HepG2 (cell line): Measurements from ENCODE around the gene SLC2A11. TPM values are rescaled to one million over a fixed set of nuclear protein-coding genes. Genes with fewer than 3 reads are reported as not detected.
A peak's percentile ranks its signal among the peaks of the same experiment; 100 is the strongest.

Experiments used
- ATAC-seq: fragments of 200-7000 bp; cut with Tn5 transposase; 3 replicates; pipeline ENCODE4 v1.9.1; 2020; ENCODE audit warnings: mild to moderate bottlenecking, moderate library complexity
- BruUV-seq: library from RNA; stranded (reverse); fragments of 400-500 nt; replicated peaks from 2 replicates; lab custom pipeline; 2021; lab: Mats Ljungman, UMichigan
- CTCF ChIA-PET: fragments of 300-600 bp; formaldehyde crosslinking; extraction: SDS; loops from one replicate; lab custom pipeline; 2021; ENCODE audit warnings: low total read pairs, inconsistent platforms, low intra/inter-chr PET ratio; lab: Yijun Ruan, JAX
- POLR2A ChIA-PET: fragments of 350-600 bp; sonication (Branson Sonifier 250); formaldehyde crosslinking; loops from one replicate; lab custom pipeline; 2020; ENCODE audit warnings: antibody characterized with exemption, inconsistent platforms; lab: Yijun Ruan, JAX
- DNase-seq: peaks from one replicate; pipeline ENCODE4 v3.0.0-alpha.2; 2015; ENCODE audit warnings: low spot score
- FAIRE-seq: peaks from 3 replicates; lab custom pipeline; 2011; peaks lifted over from hg19 to GRCh38; lab: Jason Lieb, UNC
- H2AFZ ChIP-seq: one replicate; pipeline ENCODE4 v1.6.1; 2011; ENCODE audit warnings: low read length, inconsistent platforms
- H3K27ac ChIP-seq: fragments of 300-600 bp; 3 replicates; pipeline ENCODE4 v1.8.0; 2011; ENCODE audit warnings: mixed run types, mild to moderate bottlenecking, mixed read lengths, low read length, inconsistent platforms; ENCODE audit not compliant: insufficient read depth; ENCODE audit errors: extremely low read length
- H3K27me3 ChIP-seq, 2 experiments: fragments of 200-600 bp in 1 of 2; 2 replicates in 1 of 2; 3 replicates in 1 of 2; pipeline versions ENCODE4 v1.6.0 to v1.8.0; 2011; ENCODE audit warnings: low read length in 2 of 2, mild to moderate bottlenecking in 2 of 2, moderate library complexity in 2 of 2, inconsistent platforms in 1 of 2; ENCODE audit not compliant: insufficient read depth in 2 of 2, control insufficient read depth in 1 of 2
- H3K36me3 ChIP-seq, 2 experiments: fragments of 200-600 bp in 1 of 2; replicated peaks in 1 of 2; 2 replicates in 1 of 2; 3 replicates in 1 of 2; pipeline versions ENCODE4 v1.5.1 to v1.8.0; 2011; ENCODE audit warnings: low read length in 2 of 2, inconsistent platforms in 1 of 2; ENCODE audit not compliant: insufficient read depth in 2 of 2, control insufficient read depth in 1 of 2
- H3K4me1 ChIP-seq: 2 replicates; pipeline ENCODE4 v1.5.1; 2012; ENCODE audit warnings: low read length, inconsistent platforms; ENCODE audit not compliant: insufficient read depth
- H3K4me2 ChIP-seq: 2 replicates; pipeline ENCODE4 v1.6.0; 2011; ENCODE audit warnings: low read depth, low read length, inconsistent platforms
- H3K4me3 ChIP-seq, 3 experiments: fragments of 200-600 bp in 1 of 3; sonication (generic), shearing (Covaris generic) in 1 of 3; replicated peaks in 1 of 3; 2 replicates each; pipeline ENCODE4 v1.5.1; 2011 to 2016; ENCODE audit warnings: low read length in 3 of 3, inconsistent platforms in 2 of 3, low read depth in 2 of 3, mild to moderate bottlenecking in 2 of 3, control low read depth in 1 of 3, mixed read lengths in 1 of 3; ENCODE audit not compliant: insufficient read depth in 1 of 3
- H3K79me2 ChIP-seq: one replicate; pipeline ENCODE4 v1.6.1; 2011; ENCODE audit warnings: low read length, inconsistent platforms; ENCODE audit not compliant: insufficient read depth
- H3K9ac ChIP-seq: 2 replicates; pipeline ENCODE4 v1.6.0; 2011; ENCODE audit warnings: mild to moderate bottlenecking, low read depth, low read length, inconsistent platforms; ENCODE audit not compliant: insufficient read depth
- H3K9me3 ChIP-seq: 2 replicates; pipeline ENCODE4 v1.5.1; 2012; ENCODE audit warnings: mild to moderate bottlenecking, low read length
- H4K20me1 ChIP-seq: 2 replicates; pipeline ENCODE4 v1.6.0; 2011; ENCODE audit warnings: inconsistent platforms, mild to moderate bottlenecking, low read length, moderate library complexity; ENCODE audit not compliant: insufficient read depth
- CEBPG ChIP-seq: IDR thresholded peaks from 2 replicates; pipeline ENCODE4 v1.6.1; 2016
- MED1 ChIP-seq: sonication (generic); formaldehyde crosslinking; IDR thresholded peaks from 2 replicates; pipeline ENCODE4 v1.4.0; 2020; ENCODE audit warnings: missing genetic modification reagents
- POLR2G ChIP-seq: fragments of 200-400 bp; formaldehyde crosslinking; IDR thresholded peaks from 2 replicates; pipeline ENCODE4 v1.6.1; 2018; ENCODE audit warnings: mild to moderate bottlenecking, low read depth, low read length, moderate library complexity
- SKIL ChIP-seq: sonication (generic); formaldehyde crosslinking; IDR thresholded peaks from 2 replicates; pipeline ENCODE4 v1.8.0; 2022; ENCODE audit warnings: missing genetic modification reagents, mild to moderate bottlenecking, moderate library complexity, borderline replicate concordance
- ZNF687 ChIP-seq: sonication (generic); formaldehyde crosslinking; IDR thresholded peaks from 2 replicates; pipeline ENCODE4 v1.5.1; 2020; ENCODE audit warnings: mild to moderate bottlenecking, missing genetic modification reagents, moderate library complexity
- ZNF710 ChIP-seq: sonication (generic); formaldehyde crosslinking; IDR thresholded peaks from 2 replicates; pipeline ENCODE4 v1.5.0; 2020; ENCODE audit warnings: mild to moderate bottlenecking, missing genetic modification reagents, borderline replicate concordance
- ZNF770 ChIP-seq: sonication (generic); formaldehyde crosslinking; IDR thresholded peaks from 2 replicates; pipeline ENCODE4 v1.5.0; 2020; ENCODE audit warnings: mild to moderate bottlenecking, missing genetic modification reagents
- WGBS: methylation state at CpG from one replicate; pipeline ENCODE4 v1.1.6; 2017; ENCODE audit warnings: low lambda C conversion rate; 5-methylcytosine and 5-hydroxymethylcytosine counted together
- in situ Hi-C: cut with HindIII; loops from 2 replicates; pipeline ENCODE4 v1.10.0; 2017; ENCODE audit warnings: low pct_unique_long_range_greater_than_20kb; ENCODE audit not compliant: extremely low pct_ligation_motif_present
- intact Hi-C: fragments of 100-400 bp; cut with micrococcal nuclease; formaldehyde crosslinking; loops from one replicate; pipeline ENCODE4 v1.10.0; 2022; ENCODE audit not compliant: unreplicated experiment
- polyA plus RNA-seq, 8 experiments: library from polyadenylated mRNA; depleted of rRNA in 3 of 8; stranded (reverse) in 7 of 8; unstranded in 1 of 8; fragments of >200 nt; fragmentation: Illumina TruSeq in 4 of 8; extraction: Trizol in 4 of 8; gene quantifications; 2 replicates each; pipeline versions ENCODE4 v1.2.1 to v1.2.3, GENCODE V29; 2011 to 2016; ENCODE audit warnings: low read depth in 4 of 8, missing spikeins in 1 of 8, mixed read lengths in 1 of 8; ENCODE audit not compliant: insufficient read depth in 1 of 8
- total RNA-seq, 5 experiments: library from RNA; depleted of rRNA; stranded (reverse); fragments of >200 nt; fragmentation: Illumina TruSeq; extraction: Trizol; gene quantifications; 2 replicates each; pipeline ENCODE4 v1.2.3, GENCODE V29; 2016; ENCODE audit warnings: low read depth in 1 of 5

The SLC2A11 gene
- total and polyA plus RNA-seq, 2 of the 13 experiments (the other 11 are each of a cell fraction or from before 2014, with no cell fraction given) = 15.2 to 15.4 TPM

GRCh38 chr22:23820748-23821211 is 36.9 kb upstream of the SLC2A11 start (continued):
- TF ChIP-seq POLR2G (no peak), ZNF710 (no peak), ZNF770 (CRISPR knock-in tag) (no peak), CEBPG (CRISPR knock-in tag) (no peak), SKIL (CRISPR knock-in tag) (no peak)
- TF ChIP-seq, all 625 proteins: peak for 0

GRCh38 chr22:23822101-23822671 is 35.5 kb upstream of the SLC2A11 start:
- Histone ChIP-seq H3K79me2 (no peaks in the 10 kb centered on the region), H3K4me2 (no peak overlapping the region), H3K9me3 (no peaks in the 10 kb centered on the region), H3K9ac (no peak overlapping the region), H3K27me3 (no peaks in the 10 kb centered on the region), H2AFZ (no peak overlapping the region), H3K36me3 (peaks cover 50 to 76% of the 10 kb centered on the region in 2 experiments), H3K4me3 (no peak overlapping the region), H3K4me1 (peaks cover 24% of the 10 kb centered on the region), H4K20me1 (no peaks in the 10 kb centered on the region), H3K27ac (no peak overlapping the region)
- DNase-seq = no peak
- TF ChIP-seq ZNF687 (CRISPR knock-in tag) (peak; percentile 12; the same call in 1 of the 2 replicates), MED1 (CRISPR knock-in tag) (no peak)
- intact Hi-C loops (no loop called here), in situ Hi-C loops (no loop called here)
- ATAC-seq = no peak
- POLR2A ChIA-PET = no interaction called here
- no TSS peak for BruUV-seq
- CTCF ChIA-PET = no interaction called here
- no peak for FAIRE-seq
- 97% methylated on average over 3 of the region's 6 CpGs for WGBS
